Activated T-cell treated with anti-CD3 and anti-CD28 coated beads, Interleukin-2, amount 50 U/mL, for 4 hours (primary cell): ENCODE data around the gene ZFAND3. TPM values are rescaled to one million over a fixed set of nuclear protein-coding genes. Genes with fewer than 3 reads are reported as not detected.
"Not testable (repeated sequence)": the region's sequence is repeated elsewhere in the genome, so short reads cannot be mapped to it uniquely, and the experiment has no call there.

Experiments used
- ATAC-seq, 2 donors: fragments of 200-7000 bp; cut with Tn5 transposase; one replicate each; pipeline ENCODE4 v1.10.0; 2021
- DNase-seq: peaks from one replicate; pipeline ENCODE4 v3.0.0-alpha.2; 2020
- H3K27me3 Mint-ChIP-seq: one replicate; pipeline ENCODE4 v1.8.0; 2021; ENCODE audit warnings: low read depth, mixed read lengths
- H3K36me3 Mint-ChIP-seq: one replicate; pipeline ENCODE4 v1.8.0; 2022; ENCODE audit warnings: mixed read lengths; ENCODE audit not compliant: insufficient read depth
- H3K4me1 Mint-ChIP-seq: one replicate; pipeline ENCODE4 v1.8.0; 2021; ENCODE audit warnings: low read depth, mixed read lengths
- H3K4me3 Mint-ChIP-seq: one replicate; pipeline ENCODE4 v1.8.0; 2021; ENCODE audit warnings: mild to moderate bottlenecking, moderate library complexity, mixed read lengths
- H3K9me3 Mint-ChIP-seq: one replicate; pipeline ENCODE4 v1.8.0; 2021; ENCODE audit warnings: mixed read lengths
- total RNA-seq, 3 donors: library from RNA; stranded (reverse); gene quantifications; one replicate each; pipeline ENCODE4 v1.2.1, GENCODE V29; 2021

Gene ZFAND3
- total RNA-seq, 3 donors from 2014 or later, result 21.5 to 31.4 (median 30.8) TPM

DNA sequence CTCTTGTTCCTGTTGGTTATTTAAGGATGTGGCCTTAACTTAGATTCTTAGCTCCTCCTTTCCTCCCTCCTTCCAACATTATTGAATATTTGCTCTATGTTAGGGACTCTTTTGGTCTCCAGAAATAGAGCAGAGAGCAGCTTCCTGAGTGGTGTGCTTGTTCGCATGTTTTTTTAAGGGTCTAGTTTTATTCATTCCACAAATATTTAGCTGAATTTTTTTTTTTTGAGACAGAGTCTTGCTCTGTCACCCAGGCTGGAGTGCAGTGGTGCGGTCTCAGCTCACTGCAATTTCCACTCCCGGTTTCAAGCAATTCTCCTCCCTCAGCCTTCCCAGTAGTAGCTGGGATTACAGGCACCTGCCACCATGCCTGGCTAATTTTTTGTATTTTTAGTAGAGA is 169.2 kb downstream of the ZFAND3 start:
- DNase-seq (no peak), ATAC-seq (no peak)
- Mint-ChIP-seq H3K27me3 (no peaks in the 10 kb centered on the region), H3K4me3 (no peak overlapping the region), H3K9me3 (no peaks in the 10 kb centered on the region), H3K4me1 (peaks cover 65% of the 10 kb centered on the region), H3K36me3 (peaks cover 3% of the 10 kb centered on the region)

DNA sequence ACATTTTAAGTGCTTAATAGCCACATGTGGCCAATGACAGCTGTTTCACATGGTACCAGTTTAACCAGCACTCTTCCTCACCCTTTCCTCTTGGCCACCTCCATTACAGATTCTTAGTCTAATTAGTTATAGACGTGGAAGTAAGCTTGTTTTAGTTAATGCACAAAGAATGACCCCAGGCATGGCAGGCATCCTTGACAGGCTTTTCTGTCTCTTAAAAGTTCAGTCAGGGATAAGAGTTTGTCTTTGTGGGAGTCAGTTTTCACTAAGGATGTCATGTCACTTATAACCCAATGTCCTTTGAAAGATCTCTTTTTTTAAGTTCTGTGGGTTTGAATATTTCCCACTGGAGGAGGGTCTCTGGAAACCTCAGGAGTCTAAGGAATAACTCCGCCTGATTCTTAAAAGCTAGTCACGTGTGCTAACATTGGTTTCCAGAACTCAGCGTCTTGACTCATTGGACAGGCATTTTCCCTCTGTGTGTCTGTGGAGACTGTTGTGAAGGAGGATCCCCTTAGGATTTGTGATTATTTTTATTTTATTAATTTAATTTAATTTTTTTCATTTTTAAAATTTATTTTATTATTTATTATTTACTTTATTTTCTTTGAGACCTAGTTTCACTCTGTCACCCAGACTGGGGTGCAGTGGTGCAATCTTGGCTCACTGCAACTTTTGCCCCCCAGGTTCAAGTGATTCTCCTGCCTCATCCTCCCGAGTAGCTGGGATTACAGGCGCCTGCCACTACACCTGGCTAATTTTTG is 171.4 kb downstream of the ZFAND3 start:
- DNase-seq (no peak), ATAC-seq (no peak)
- Mint-ChIP-seq H3K36me3 (no peaks in the 10 kb centered on the region), H3K27me3 (no peaks in the 10 kb centered on the region), H3K4me3 (no peak overlapping the region), H3K9me3 (no peaks in the 10 kb centered on the region), H3K4me1 (peaks cover 57% of the 10 kb centered on the region)

DNA sequence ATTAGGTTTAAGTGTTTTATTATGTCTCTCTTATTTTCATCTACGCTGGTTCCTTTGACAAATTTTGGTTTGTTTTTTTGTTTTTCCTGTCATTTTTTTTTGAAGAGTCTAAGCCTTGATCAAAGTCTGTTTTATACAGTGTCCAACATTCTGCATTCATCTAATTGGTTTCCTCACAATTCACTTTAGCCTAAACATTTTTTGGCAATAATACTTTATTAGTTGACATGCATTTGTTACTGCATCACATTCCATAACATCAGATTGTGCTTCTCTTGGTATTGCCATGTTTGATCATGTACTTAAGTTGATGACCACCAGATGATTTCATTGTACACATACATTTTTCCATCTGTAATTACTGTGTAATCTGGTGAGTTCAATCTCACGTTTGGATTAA is 173.2 kb downstream of the ZFAND3 start:
- Mint-ChIP-seq H3K27me3 (no peaks in the 10 kb centered on the region), H3K4me3 (no peak overlapping the region), H3K9me3 (no peaks in the 10 kb centered on the region), H3K36me3 (peaks cover 4% of the 10 kb centered on the region), H3K4me1 (peaks cover 49% of the 10 kb centered on the region)
- DNase-seq (no peak), ATAC-seq (no peak)

DNA sequence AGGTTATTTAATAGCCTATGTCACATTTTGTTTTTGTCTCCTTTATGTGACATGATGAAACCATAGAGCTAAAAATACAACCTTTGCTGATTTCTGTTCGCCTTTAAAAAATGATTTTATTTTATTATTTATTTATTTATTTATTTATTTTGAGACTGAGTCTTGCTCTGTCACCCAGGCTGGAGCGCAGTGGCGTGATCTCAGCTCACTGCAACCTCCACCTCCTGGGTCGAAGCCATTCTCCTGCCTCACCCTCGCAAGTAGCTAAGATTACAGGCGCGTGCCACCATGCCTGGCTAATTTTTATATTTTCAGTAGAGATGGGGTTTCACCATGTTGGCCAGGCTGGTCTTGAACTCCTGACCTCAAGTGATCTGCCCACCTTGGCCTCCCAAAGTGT is 173.7 kb downstream of the ZFAND3 start:
- not testable (repeated sequence) for DNase-seq, H3K9me3 Mint-ChIP-seq, H3K27me3 Mint-ChIP-seq, H3K4me3 Mint-ChIP-seq, ATAC-seq, H3K36me3 Mint-ChIP-seq
- H3K4me1 Mint-ChIP-seq, result peaks cover 51% of the 10 kb centered on the region

DNA sequence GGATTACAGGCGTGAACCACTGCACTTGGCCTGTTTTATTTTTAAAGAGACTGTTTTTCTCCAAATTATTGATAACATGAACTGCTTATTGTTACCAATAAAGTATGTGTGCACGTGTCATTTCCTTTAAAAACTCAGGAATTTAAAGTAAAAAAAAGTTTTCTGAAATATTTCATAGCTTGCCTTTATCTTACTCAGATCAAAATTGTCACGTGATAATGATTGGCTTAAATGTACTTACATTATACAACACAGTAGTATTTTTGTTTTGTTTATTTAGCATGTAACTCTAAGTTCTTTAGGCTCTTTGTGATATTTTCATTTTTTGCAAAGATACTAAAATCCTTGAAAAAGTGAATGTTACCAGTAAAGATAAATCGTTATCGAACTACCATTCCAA is 174.1 kb downstream of the ZFAND3 start:
- no peak for ATAC-seq
- peaks cover 48% of the 10 kb centered on the region for H3K4me1 Mint-ChIP-seq
- H3K27me3 Mint-ChIP-seq, result no peaks in the 10 kb centered on the region
- H3K9me3 Mint-ChIP-seq, result no peaks in the 10 kb centered on the region
- H3K36me3 Mint-ChIP-seq, result peaks cover 7% of the 10 kb centered on the region
- DNase-seq, result no peak
- H3K4me3 Mint-ChIP-seq, result no peak overlapping the region

DNA sequence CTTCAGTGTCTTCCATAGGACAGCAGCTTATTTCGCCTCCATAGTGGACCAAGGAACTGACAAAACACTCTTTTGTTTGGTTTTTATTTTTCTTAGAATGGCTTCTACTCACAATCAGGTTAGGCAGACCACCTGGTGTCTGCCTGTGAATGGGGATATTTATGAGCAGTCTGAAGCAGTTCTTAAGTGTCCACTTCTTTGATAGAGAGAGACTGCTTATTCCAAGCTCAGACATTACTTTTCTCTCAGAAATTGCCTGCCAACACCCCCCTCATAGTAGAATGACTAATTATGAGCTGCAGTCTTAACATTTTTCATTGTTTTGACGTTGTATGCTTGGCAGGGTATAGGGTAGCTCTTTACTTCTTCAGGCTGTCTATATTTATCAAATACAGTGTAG is 174.7 kb downstream of the ZFAND3 start:
- ATAC-seq (no peak), DNase-seq (no peak)
- no peak overlapping the region for H3K4me3 Mint-ChIP-seq
- H3K9me3 Mint-ChIP-seq, result no peaks in the 10 kb centered on the region
- no peaks in the 10 kb centered on the region for H3K27me3 Mint-ChIP-seq
- H3K36me3 Mint-ChIP-seq, result peaks cover 7% of the 10 kb centered on the region
- H3K4me1 Mint-ChIP-seq, result peaks cover 41% of the 10 kb centered on the region

DNA sequence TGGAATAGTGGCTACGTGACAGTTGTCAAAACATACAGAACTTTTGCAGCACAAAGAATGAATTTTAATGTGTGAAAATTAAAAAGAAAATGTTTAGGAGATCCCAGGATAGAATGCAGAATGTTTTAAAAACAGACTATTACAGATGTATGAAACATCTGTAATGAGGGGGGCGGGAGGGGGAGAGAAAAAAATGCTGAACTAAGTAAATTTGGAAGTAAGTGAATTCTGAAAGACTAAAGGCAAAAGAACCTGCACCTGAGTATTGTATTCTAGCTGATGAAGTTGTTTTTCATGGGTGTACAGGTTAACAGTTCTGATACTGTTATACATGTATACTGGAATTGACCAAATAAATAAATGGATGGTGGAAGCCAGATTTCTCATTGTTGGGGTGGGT is 178.8 kb downstream of the ZFAND3 start:
- peaks cover 4% of the 10 kb centered on the region for H3K9me3 Mint-ChIP-seq
- H3K4me3 Mint-ChIP-seq, result no peak overlapping the region
- DNase-seq (no peak), ATAC-seq (no peak)
- H3K27me3 Mint-ChIP-seq, result no peaks in the 10 kb centered on the region
- H3K36me3 Mint-ChIP-seq, result peaks cover 11% of the 10 kb centered on the region
- peaks cover 20% of the 10 kb centered on the region for H3K4me1 Mint-ChIP-seq

DNA sequence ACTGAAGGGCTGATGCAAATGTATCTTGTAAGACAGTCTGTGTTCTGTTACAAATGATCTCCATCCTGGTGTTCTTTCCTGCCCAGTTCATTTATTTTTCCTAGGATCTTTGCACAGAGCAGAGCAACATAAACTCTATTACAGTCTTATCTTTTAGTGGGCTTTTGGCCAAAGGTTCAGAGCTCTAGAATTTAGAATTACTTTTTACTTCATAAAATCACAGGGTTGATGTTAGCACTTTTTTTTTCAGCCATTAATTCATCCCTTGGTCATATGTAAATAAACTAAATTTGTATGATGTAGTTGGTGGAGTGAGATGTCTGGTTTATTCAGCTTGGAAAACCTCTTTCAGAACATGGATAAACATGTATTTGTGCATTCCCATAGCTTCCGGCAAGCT is 181.9 kb downstream of the ZFAND3 start:
- Mint-ChIP-seq H3K4me1 (peaks cover 27% of the 10 kb centered on the region), H3K36me3 (peaks cover 12% of the 10 kb centered on the region), H3K27me3 (no peaks in the 10 kb centered on the region), H3K9me3 (peaks cover 4% of the 10 kb centered on the region), H3K4me3 (no peak overlapping the region)
- DNase-seq, result no peak
- ATAC-seq, result no peak

DNA sequence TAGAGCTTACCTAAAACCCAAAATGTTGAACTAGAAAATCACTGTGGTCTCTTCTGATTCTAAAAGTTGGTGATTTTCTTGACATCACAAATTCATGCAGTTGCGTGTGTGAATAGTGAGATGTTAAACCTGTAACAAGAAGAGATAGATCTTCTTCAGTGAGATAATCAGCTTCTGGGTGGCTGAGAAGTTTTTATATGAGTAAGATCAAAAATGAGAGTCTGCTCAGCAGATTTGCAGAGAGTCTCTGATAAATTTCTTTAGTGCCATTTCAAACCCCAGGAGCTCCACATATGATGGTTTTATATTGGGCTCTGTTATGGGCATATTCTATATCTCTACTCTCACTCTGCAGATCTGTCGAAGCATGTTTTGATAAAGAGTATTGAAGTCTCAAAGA is 185.4 kb downstream of the ZFAND3 start:
- DNase-seq, result no peak
- H3K4me1 Mint-ChIP-seq, result peaks cover 24% of the 10 kb centered on the region
- peaks cover 8% of the 10 kb centered on the region for H3K9me3 Mint-ChIP-seq
- no peaks in the 10 kb centered on the region for H3K27me3 Mint-ChIP-seq
- no peak for ATAC-seq
- no peak overlapping the region for H3K4me3 Mint-ChIP-seq
- peaks cover 9% of the 10 kb centered on the region for H3K36me3 Mint-ChIP-seq

DNA sequence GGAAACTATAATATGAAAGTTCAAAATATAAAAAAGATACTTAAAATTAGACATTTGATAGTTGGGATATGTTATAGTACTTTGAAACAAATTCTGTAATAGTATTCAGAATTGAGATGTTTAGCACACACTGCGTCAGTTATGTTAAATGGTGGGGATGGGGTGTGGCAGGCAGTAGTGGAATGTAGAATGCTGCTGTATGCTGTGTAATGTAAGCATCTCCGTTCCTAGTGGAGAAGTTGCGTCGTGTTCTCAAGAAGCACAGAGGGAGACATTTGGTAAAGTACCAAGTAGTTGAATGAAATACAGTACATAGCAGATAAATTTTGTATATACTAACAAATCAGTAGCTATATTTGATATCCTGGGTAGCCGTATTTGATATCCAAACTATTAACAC is 192.4 kb downstream of the ZFAND3 start:
- peaks cover 23% of the 10 kb centered on the region for H3K4me1 Mint-ChIP-seq
- DNase-seq, result no peak
- ATAC-seq, result no peak
- H3K27me3 Mint-ChIP-seq, result no peaks in the 10 kb centered on the region
- H3K36me3 Mint-ChIP-seq, result peaks cover 8% of the 10 kb centered on the region
- no peak overlapping the region for H3K4me3 Mint-ChIP-seq
- H3K9me3 Mint-ChIP-seq, result peaks cover 11% of the 10 kb centered on the region

DNA sequence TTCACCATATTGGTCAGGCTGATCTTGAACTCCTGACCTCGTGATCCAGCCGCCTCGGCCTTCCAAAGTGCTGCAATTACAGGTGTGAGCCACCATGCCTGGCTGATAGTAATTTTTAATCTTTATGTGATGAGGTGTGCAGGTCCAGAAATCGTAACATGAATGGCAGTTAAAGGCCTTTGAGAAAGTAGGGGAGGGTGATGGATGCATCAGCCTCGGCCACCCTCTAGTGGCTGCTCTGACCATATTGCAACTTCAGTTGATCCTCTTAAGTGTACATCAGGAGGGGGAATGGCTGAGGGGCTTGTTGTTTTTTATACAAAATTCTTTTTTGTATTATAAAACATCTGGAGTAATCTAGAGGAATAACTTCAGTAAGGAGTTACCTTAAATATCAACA is 193.0 kb downstream of the ZFAND3 start:
- Mint-ChIP-seq H3K36me3 (peaks cover 8% of the 10 kb centered on the region), H3K4me1 (peaks cover 21% of the 10 kb centered on the region), H3K4me3 (no peak overlapping the region), H3K27me3 (no peaks in the 10 kb centered on the region), H3K9me3 (peaks cover 11% of the 10 kb centered on the region)
- ATAC-seq (peak in 1 of 2 donors; percentile 59), DNase-seq (peak; percentile 7)

DNA sequence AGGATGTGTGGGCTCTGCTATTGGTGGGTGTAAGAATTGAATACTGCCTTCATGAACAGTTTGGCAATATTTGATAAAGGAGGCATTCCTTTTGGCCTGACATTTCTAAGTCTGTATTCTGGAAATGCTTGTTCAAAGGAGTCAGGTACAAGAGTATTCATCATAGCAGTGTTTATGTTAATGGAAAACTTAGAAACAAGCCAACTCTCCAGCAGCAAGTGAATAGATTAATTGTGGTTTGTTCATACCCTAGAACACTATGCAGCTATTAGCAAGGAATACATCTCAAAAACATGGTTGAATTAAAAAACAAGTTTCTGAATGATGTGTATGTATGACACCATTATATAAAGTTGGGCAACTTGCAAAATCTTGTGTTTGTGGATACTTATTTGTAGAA is 195.8 kb downstream of the ZFAND3 start:
- H3K4me1 Mint-ChIP-seq, result peaks cover 25% of the 10 kb centered on the region
- DNase-seq, result no peak
- peaks cover 3% of the 10 kb centered on the region for H3K36me3 Mint-ChIP-seq
- H3K9me3 Mint-ChIP-seq, result peaks cover 4% of the 10 kb centered on the region
- no peaks in the 10 kb centered on the region for H3K27me3 Mint-ChIP-seq
- H3K4me3 Mint-ChIP-seq, result no peak overlapping the region
- ATAC-seq, result no peak

DNA sequence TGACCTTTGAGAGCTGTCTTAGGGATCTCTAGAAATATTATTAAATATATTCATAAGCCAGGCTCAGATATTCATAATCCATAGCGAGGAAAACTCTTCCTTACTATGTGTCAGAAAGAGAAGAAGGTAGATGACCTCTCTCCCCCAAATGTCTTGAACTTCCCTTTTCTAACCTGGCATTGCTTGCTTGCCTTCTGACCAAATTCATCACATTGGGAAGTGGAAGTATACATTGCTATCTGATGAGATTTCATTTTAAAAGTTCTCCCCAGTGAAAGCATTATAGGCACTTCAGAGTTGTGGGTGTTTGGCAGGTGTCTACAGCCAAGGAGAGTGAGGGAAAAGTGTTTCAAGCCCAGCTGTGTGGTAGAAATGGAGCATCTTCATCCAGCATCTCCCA is 197.3 kb downstream of the ZFAND3 start:
- DNase-seq (no peak), ATAC-seq (no peak)
- peaks cover 36% of the 10 kb centered on the region for H3K4me1 Mint-ChIP-seq
- H3K9me3 Mint-ChIP-seq, result no peaks in the 10 kb centered on the region
- H3K36me3 Mint-ChIP-seq, result no peaks in the 10 kb centered on the region
- no peak overlapping the region for H3K4me3 Mint-ChIP-seq
- no peaks in the 10 kb centered on the region for H3K27me3 Mint-ChIP-seq

DNA sequence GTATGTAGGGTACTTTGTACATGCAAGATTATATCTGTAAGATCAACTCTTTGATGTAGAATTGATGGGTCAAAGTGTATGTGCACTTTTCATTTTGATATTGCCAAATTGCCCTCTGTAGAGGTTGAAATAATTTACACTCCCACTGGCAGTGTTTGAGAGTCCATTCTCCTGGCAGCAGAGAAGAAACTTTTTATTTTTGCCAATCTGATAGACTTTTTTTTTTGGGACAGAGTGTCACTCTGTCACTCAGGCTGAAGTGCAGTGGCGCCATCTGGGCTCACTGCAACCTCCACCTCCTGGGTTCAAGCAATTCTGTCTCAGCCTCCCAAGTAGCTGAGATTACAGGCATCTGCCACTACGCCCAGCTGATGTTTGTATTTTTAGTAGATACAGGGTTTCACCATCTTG is 199.2 kb downstream of the ZFAND3 start:
- DNase-seq, result no peak
- no peaks in the 10 kb centered on the region for H3K27me3 Mint-ChIP-seq
- no peaks in the 10 kb centered on the region for H3K9me3 Mint-ChIP-seq
- H3K4me1 Mint-ChIP-seq, result peaks cover 39% of the 10 kb centered on the region
- H3K4me3 Mint-ChIP-seq, result no peak overlapping the region
- H3K36me3 Mint-ChIP-seq, result peaks cover 2% of the 10 kb centered on the region
- no peak for ATAC-seq

DNA sequence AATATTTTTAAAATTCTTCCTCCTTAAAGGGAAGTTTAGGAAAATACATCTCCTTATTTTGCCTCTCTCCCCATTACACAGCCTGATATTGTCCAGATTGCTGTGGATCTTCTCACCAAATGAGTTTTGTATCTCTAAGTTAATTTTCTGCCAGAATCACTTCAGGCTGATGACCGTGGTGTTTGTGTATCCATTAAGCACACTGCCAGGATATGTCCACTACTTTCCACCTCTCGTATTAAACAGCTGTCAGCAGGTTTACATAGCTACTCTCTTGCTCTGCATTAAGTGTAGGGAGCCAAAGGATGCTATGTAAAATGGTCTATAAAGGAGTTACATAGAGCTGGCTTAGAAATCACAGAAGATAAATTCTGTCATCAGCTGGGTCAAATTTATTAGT is 201.1 kb downstream of the ZFAND3 start:
- DNase-seq, result no peak
- Mint-ChIP-seq H3K4me1 (peaks cover 34% of the 10 kb centered on the region), H3K9me3 (peaks cover 4% of the 10 kb centered on the region), H3K4me3 (no peak overlapping the region), H3K27me3 (no peaks in the 10 kb centered on the region), H3K36me3 (peaks cover 8% of the 10 kb centered on the region)
- ATAC-seq, result no peak
